Tibial artery (tissue), 4 donors: Measurements from ENCODE around the gene EVI5L.
A peak's percentile ranks its signal among the peaks of the same experiment; 100 is the strongest.
"Not testable (repeated sequence)": the region's sequence is repeated elsewhere in the genome, so short reads cannot be mapped to it uniquely, and the experiment has no call there.

Experiments used
- DNase-seq, 2 donors: peaks; one replicate each; pipeline ENCODE4 v3.0.0-alpha.2; 2019
- H3K27ac ChIP-seq, 2 donors: fragments of 200-600 bp; sonication (generic) in 1 of 2; 1 replicate in 1 of 2; 2 replicates in 1 of 2; pipeline ENCODE4 v1.5.1; 2018 to 2019; ENCODE audit warnings: mild to moderate bottlenecking in 1 of 2
- H3K27me3 ChIP-seq, 2 donors: fragments of 200-600 bp; sonication (generic) in 1 of 2; one replicate each; pipeline versions ENCODE4 v1.5.1 to v1.6.0; 2016 to 2019
- H3K36me3 ChIP-seq, 3 donors: fragments of 200-600 bp; sonication (generic) in 2 of 3; one replicate each; pipeline ENCODE4 v1.5.1; 2016 to 2019; ENCODE audit warnings: mild to moderate bottlenecking in 2 of 3
- H3K4me1 ChIP-seq, 4 donors: fragments of 200-600 bp; sonication (generic) in 2 of 4; 1 replicate in 3 of 4; 2 replicates in 1 of 4; pipeline ENCODE4 v1.5.1; 2016 to 2019
- H3K4me3 ChIP-seq, 2 donors: fragments of 200-600 bp; sonication (generic) in 1 of 2; 1 replicate in 1 of 2; 2 replicates in 1 of 2; pipeline ENCODE4 v1.5.1; 2018 to 2019; ENCODE audit warnings: mild to moderate bottlenecking in 2 of 2
- H3K9me3 ChIP-seq, 3 donors: fragments of 200-600 bp; sonication (generic) in 1 of 3; one replicate each; pipeline ENCODE4 v1.5.1; 2016 to 2019
- intact Hi-C: fragments of 100-400 bp; cut with DNase I; formaldehyde crosslinking; loops from one replicate; pipeline ENCODE4 v1.15.0; 2023; ENCODE audit warnings: low total_unique reads
- TF ChIP-seq, protein P1 (sequence below), 2 experiments: fragments of 200-600 bp in 1 of 2; fragments of 450-650 bp in 1 of 2; IDR thresholded peaks; one replicate each; pipeline ENCODE4 v1.5.1; 2017 to 2019; ENCODE audit warnings: antibody characterized with exemption in 2 of 2, mild to moderate bottlenecking in 1 of 2, moderate library complexity in 1 of 2

EVI5L gene

DNA sequence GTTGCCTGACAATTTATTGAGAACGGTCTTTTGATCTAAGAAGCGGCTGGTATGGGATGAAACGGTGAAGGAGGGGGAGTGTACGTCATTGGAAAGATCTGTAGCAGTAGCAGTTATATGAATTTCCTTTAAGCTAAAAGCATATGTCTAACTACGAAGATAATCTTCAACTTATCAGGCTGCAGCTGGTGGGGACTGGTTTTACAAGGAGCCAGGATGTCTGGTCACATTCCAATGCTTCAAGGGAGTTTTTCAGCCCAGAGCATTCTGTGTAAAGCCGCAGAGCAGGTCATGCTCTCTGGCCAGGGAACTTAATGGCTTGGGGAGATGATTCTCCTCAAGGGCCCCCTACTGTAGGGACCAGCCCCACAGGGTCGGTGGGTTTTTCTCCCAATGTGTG is 37.7 kb upstream of the EVI5L start:
- TF ChIP-seq, protein P1, sequence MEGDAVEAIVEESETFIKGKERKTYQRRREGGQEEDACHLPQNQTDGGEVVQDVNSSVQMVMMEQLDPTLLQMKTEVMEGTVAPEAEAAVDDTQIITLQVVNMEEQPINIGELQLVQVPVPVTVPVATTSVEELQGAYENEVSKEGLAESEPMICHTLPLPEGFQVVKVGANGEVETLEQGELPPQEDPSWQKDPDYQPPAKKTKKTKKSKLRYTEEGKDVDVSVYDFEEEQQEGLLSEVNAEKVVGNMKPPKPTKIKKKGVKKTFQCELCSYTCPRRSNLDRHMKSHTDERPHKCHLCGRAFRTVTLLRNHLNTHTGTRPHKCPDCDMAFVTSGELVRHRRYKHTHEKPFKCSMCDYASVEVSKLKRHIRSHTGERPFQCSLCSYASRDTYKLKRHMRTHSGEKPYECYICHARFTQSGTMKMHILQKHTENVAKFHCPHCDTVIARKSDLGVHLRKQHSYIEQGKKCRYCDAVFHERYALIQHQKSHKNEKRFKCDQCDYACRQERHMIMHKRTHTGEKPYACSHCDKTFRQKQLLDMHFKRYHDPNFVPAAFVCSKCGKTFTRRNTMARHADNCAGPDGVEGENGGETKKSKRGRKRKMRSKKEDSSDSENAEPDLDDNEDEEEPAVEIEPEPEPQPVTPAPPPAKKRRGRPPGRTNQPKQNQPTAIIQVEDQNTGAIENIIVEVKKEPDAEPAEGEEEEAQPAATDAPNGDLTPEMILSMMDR (IDR thresholded peaks at IDR 0.05) = no peak
- intact Hi-C loops = loop anchor here (10.0 kb wide), 2 partner anchors 147 to 217 kb away; no protein-coding TSS in a partner anchor
- H3K36me3 ChIP-seq = no peaks in the 10 kb centered on the region
- no peak overlapping the region for H3K27ac ChIP-seq
- H3K27me3 ChIP-seq = peaks cover 0 to 44% of the 10 kb centered on the region in 2 donors
- no peak overlapping the region for H3K4me3 ChIP-seq
- no peak for DNase-seq
- H3K4me1 ChIP-seq = peaks cover 0 to 10% (median 4%) of the 10 kb centered on the region in 4 donors
- no peaks in the 10 kb centered on the region for H3K9me3 ChIP-seq

DNA sequence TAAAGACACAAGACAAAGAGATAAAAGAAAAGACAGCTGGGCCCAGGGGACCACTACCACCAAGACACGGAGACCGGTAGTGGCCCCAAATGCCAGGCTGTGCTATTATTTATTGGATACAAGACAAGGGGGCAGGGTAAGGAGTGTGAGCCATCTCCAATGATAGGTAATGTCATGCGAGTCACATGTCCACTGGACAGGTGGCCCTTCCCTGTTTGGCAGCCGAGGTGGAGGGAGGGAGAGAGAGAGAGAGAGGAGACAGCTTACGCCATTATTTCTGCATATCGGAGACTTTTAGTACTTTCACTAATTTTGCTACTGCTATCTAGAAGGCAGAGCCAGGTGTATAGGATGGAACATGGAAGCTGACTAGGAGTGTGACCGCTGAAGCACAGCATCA is 37.3 kb upstream of the EVI5L start:
- H3K4me1 ChIP-seq, H3K9me3 ChIP-seq, H3K4me3 ChIP-seq, H3K36me3 ChIP-seq, H3K27ac ChIP-seq, DNase-seq: not testable (repeated sequence)
- H3K27me3 ChIP-seq = peaks cover 0 to 44% of the 10 kb centered on the region in 2 donors
- intact Hi-C loops = loop anchor here (10.0 kb wide), 2 partner anchors 148 to 218 kb away; no protein-coding TSS in a partner anchor

DNA sequence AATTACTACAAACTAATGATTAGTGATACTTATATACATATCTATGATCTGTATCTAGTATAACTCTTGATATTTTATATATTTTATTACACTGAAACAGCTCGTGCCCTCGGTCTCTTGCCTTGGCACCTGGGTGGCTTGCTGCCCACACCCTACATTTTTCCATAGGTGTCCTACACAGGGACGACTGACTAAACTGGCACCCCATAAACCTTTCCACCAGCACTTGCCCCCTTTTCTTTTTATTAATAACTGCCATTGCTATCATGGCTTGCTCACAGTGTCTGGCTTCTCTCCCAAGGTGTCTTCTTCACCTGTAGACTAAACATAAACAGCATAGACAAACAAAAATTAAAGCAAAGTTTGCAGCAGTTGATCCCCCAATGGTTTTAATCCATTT is 36.5 kb upstream of the EVI5L start:
- TF ChIP-seq, protein P1 (IDR thresholded peaks at IDR 0.05) = no peak
- H3K9me3 ChIP-seq = no peaks in the 10 kb centered on the region
- DNase-seq = no peak
- no peak overlapping the region for H3K4me3 ChIP-seq
- intact Hi-C loops = loop anchor here (10.0 kb wide), 2 partner anchors 149 to 219 kb away; no protein-coding TSS in a partner anchor
- H3K4me1 ChIP-seq = peaks cover 0 to 10% (median 4%) of the 10 kb centered on the region in 4 donors
- peaks cover 0 to 42% of the 10 kb centered on the region in 2 donors for H3K27me3 ChIP-seq
- H3K27ac ChIP-seq = no peak overlapping the region
- H3K36me3 ChIP-seq = no peaks in the 10 kb centered on the region

DNA sequence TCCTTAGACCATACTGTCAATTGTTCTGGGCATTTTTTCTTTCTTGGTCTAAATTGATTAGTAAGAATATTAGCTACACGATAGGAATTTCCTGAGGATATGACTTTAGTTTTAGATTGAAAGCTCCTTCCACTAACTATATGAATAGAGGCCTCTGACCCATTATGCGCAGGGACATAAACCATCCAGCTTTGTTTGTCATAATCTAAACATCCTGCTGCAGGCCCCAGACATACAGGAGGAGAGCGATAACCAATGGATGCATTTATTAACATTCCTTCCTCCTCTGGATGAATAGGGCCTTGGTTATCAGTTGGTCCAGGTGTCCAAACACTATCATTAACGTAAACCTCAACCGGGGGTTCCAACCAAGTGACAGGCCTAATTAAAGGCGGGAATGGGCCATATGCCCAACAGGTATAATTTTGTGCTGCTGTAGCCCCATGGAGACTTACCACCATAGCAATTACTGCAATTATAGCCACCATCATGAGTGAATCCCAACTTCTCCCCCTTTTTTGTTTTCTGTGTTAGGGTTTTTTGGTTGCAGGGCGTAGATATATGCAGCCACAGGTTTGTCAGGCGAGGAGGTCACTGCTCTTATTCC is 34.4 kb upstream of the EVI5L start:
- intact Hi-C loops = loop anchor here (10.0 kb wide), 2 partner anchors 151 to 221 kb away; no protein-coding TSS in a partner anchor
- Histone ChIP-seq H3K27ac (no peak overlapping the region), H3K9me3 (peaks cover 0 to 4% (median 0%) of the 10 kb centered on the region in 3 donors)

GRCh38 chr19:7799640-7800355 is 30.2 kb upstream of the EVI5L start:
- TF ChIP-seq, protein P1 (IDR thresholded peaks at IDR 0.05) = peak; percentile 22 to 51
- intact Hi-C loops = loop anchor here (10.0 kb wide), 2 partner anchors 155 to 225 kb away; no protein-coding TSS in a partner anchor
- no peak overlapping the region for H3K27ac ChIP-seq
- H3K4me3 ChIP-seq = no peak overlapping the region
- DNase-seq = peak in 1 of 2 donors; percentile 44
- no peaks in the 10 kb centered on the region for H3K36me3 ChIP-seq
- peaks cover 0 to 62% of the 10 kb centered on the region in 2 donors for H3K27me3 ChIP-seq
- H3K4me1 ChIP-seq = peaks cover 0 to 6% (median 2%) of the 10 kb centered on the region in 4 donors
- peaks cover 0 to 10% (median 0%) of the 10 kb centered on the region in 3 donors for H3K9me3 ChIP-seq

More for the DNA sequence above, 34.4 kb upstream of the EVI5L start:
- peaks cover 0 to 36% of the 10 kb centered on the region in 2 donors for H3K27me3 ChIP-seq
- H3K36me3 ChIP-seq = no peaks in the 10 kb centered on the region
- H3K4me3 ChIP-seq = no peak overlapping the region
- TF ChIP-seq, protein P1 (IDR thresholded peaks at IDR 0.05) = no peak
- DNase-seq = no peak
- H3K4me1 ChIP-seq = peaks cover 0 to 6% (median 2%) of the 10 kb centered on the region in 4 donors
